Activated CD4-positive, alpha-beta T cell treated with anti-CD3 and anti-CD28 coated beads for 24 hours (primary cell): ENCODE data around the gene GALNT17.

Experiments
- DNase-seq, 2 donors: peaks; one replicate each; pipeline ENCODE4 v3.0.0-alpha.2; 2020; ENCODE audit warnings: low read depth in 2 of 2

GALNT17 gene

GRCh38 chr7:71132127-71132376, at the start of gene GALNT17:
Gene GALNT17, plus strand, starts transcription at chr7:71132144.
- DNase-seq, result no peak

GRCh38 chr7:71095266-71095860, 36.6 kb upstream of the GALNT17 start:
- no peak for DNase-seq

- no peak for DNase-seq
These were observed 35.6 kb upstream of the GALNT17 start for GRCh38 chr7:71096351-71096750.

- DNase-seq, result no peak
These were observed 25.7 kb upstream of the GALNT17 start for GRCh38 chr7:71106226-71106625.

- DNase-seq, result no peak
These were observed 19.5 kb upstream of the GALNT17 start for GRCh38 chr7:71112436-71112835.

GRCh38 chr7:71120096-71120495, 11.8 kb upstream of the GALNT17 start:
- DNase-seq, result no peak

- DNase-seq, result no peak
These were observed 2.8 kb upstream of the GALNT17 start for GRCh38 chr7:71129126-71129525.

GRCh38 chr7:71130031-71130679, 1.8 kb upstream of the GALNT17 start:
- DNase-seq, result no peak

GRCh38 chr7:71131256-71132126, 453 bp upstream of the GALNT17 start:
- DNase-seq, result no peak

- no peak for DNase-seq
These were observed 660 bp downstream of the GALNT17 start for GRCh38 chr7:71132377-71133231.

GRCh38 chr7:71133232-71133622, 1.3 kb downstream of the GALNT17 start:
- no peak for DNase-seq

GRCh38 chr7:71133856-71134255, 1.9 kb downstream of the GALNT17 start:
- no peak for DNase-seq

- no peak for DNase-seq
These were observed 3.2 kb downstream of the GALNT17 start for GRCh38 chr7:71135116-71135515.

- DNase-seq, result no peak
These were observed 3.7 kb downstream of the GALNT17 start for GRCh38 chr7:71135663-71136062.

GRCh38 chr7:71137479-71137878, 5.5 kb downstream of the GALNT17 start:
- no peak for DNase-seq

GRCh38 chr7:71140264-71140663, 8.3 kb downstream of the GALNT17 start:
- no peak for DNase-seq

- no peak for DNase-seq
These were observed 13.0 kb downstream of the GALNT17 start for GRCh38 chr7:71144963-71145362.

GRCh38 chr7:71145906-71146901, 14.3 kb downstream of the GALNT17 start:
- DNase-seq, result no peak

- DNase-seq, result no peak
These were observed 16.2 kb downstream of the GALNT17 start for GRCh38 chr7:71148098-71148497.

- DNase-seq, result no peak
These were observed 23.3 kb downstream of the GALNT17 start for GRCh38 chr7:71155236-71155635.

GRCh38 chr7:71157757-71158156, 25.8 kb downstream of the GALNT17 start:
- no peak for DNase-seq
